ENCODE results near the gene BCL2L2. TPM values are rescaled to one million over a fixed set of nuclear protein-coding genes. Genes with fewer than 3 reads are reported as not detected.

Gene BCL2L2
- total RNA-seq, 4 donors from 2014 or later: 23.9 to 49.0 (median 43.0) TPM

GRCh38 chr14:23358553-23359166 lies 52.0 kb downstream of the BCL2L2 start:
- Histone ChIP-seq H3K9me3 (no peaks in the 10 kb centered on the region), H3K36me3 (no peaks in the 10 kb centered on the region), H3K27ac (no peak overlapping the region), H3K27me3 (peaks cover 14% of the 10 kb centered on the region), H3K4me1 (peaks cover 0 to 6% (median 2%) of the 10 kb centered on the region in 4 donors), H3K4me3 (no peak overlapping the region)
- TF ChIP-seq POLR2A (IDR thresholded peaks at IDR 0.05) (no peak), POLR2AphosphoS5 (IDR thresholded peaks at IDR 0.05) (no peak)
- DNase-seq: no peak
- in situ Hi-C loops (cut with MboI; ENCODE audit: low pct_ligation_motif_present in 1 of 4, low pct_unique_long_range_greater_than_20kb in 1 of 4, low sequenced_read_pairs in 3 of 4) (no loop called here), intact Hi-C loops (cut with DNase I; ENCODE audit: low total_unique reads) (no loop called here)
- 84 to 88% methylated on average over 4 to 12 of the region's 12 CpGs for WGBS, 2 donors (ENCODE audit: low coverage in 1 of 2)

- peaks cover 0 to 10% (median 2%) of the 10 kb centered on the region in 4 donors for H3K4me1 ChIP-seq
- H3K9me3 ChIP-seq: no peaks in the 10 kb centered on the region
- TF ChIP-seq POLR2AphosphoS5 (IDR thresholded peaks at IDR 0.05) (no peak), POLR2A (IDR thresholded peaks at IDR 0.05) (no peak), EP300 (IDR thresholded peaks at IDR 0.05; ENCODE audit: low read depth) (no peak), CTCF (IDR thresholded peaks at IDR 0.05) (no peak)
- intact Hi-C loops (cut with DNase I; ENCODE audit: low total_unique reads): no loop called here
- in situ Hi-C loops (cut with MboI; ENCODE audit: low pct_ligation_motif_present in 1 of 4, low pct_unique_long_range_greater_than_20kb in 1 of 4, low sequenced_read_pairs in 3 of 4): no loop called here
- DNase-seq: no peak
- H3K36me3 ChIP-seq: no peaks in the 10 kb centered on the region
- WGBS, 2 donors (ENCODE audit: low coverage in 1 of 2): 72 to 100% methylated on average over 1 to 10 of the region's 11 CpGs
- no peak overlapping the region for H3K4me3 ChIP-seq
- no peak overlapping the region for H3K27ac ChIP-seq
- H3K27me3 ChIP-seq: peaks cover 14% of the 10 kb centered on the region
Measured at GRCh38 chr14:23359167-23359626, 52.6 kb downstream of the BCL2L2 start.

- Histone ChIP-seq H3K4me3 (no peak overlapping the region), H3K9me3 (no peaks in the 10 kb centered on the region), H3K4me1 (peaks cover 0 to 10% (median 2%) of the 10 kb centered on the region in 4 donors), H3K27me3 (peaks cover 20% of the 10 kb centered on the region), H3K27ac (peak overlapping the region in 3 of 4 donors; percentile 29 to 40 (median 30)), H3K36me3 (no peaks in the 10 kb centered on the region)
- TF ChIP-seq POLR2A (IDR thresholded peaks at IDR 0.05) (no peak), EP300 (IDR thresholded peaks at IDR 0.05; ENCODE audit: low read depth) (no peak), POLR2AphosphoS5 (IDR thresholded peaks at IDR 0.05) (no peak), CTCF (IDR thresholded peaks at IDR 0.05) (no peak)
- WGBS, 2 donors (ENCODE audit: low coverage in 1 of 2): 82% methylated on average over 19 of the region's 22 CpGs; no CpG with 5 or more reads in 1 of the 2 donors
- in situ Hi-C loops (cut with MboI; ENCODE audit: low pct_ligation_motif_present in 1 of 4, low pct_unique_long_range_greater_than_20kb in 1 of 4, low sequenced_read_pairs in 3 of 4) (no loop called here), intact Hi-C loops (cut with DNase I; ENCODE audit: low total_unique reads) (no loop called here)
- DNase-seq: no peak
Measured at GRCh38 chr14:23359722-23360447, 53.3 kb downstream of the BCL2L2 start.

- peak overlapping the region in 3 of 4 donors; percentile 29 to 40 (median 30) for H3K27ac ChIP-seq
- peaks cover 0 to 14% (median 2%) of the 10 kb centered on the region in 4 donors for H3K4me1 ChIP-seq
- no peak for TF ChIP-seq POLR2A (IDR thresholded peaks at IDR 0.05)
- no peak for TF ChIP-seq POLR2AphosphoS5 (IDR thresholded peaks at IDR 0.05)
- TF ChIP-seq EP300 (IDR thresholded peaks at IDR 0.05; ENCODE audit: low read depth): no peak
- no peak for TF ChIP-seq CTCF (IDR thresholded peaks at IDR 0.05)
- H3K36me3 ChIP-seq: no peaks in the 10 kb centered on the region
- no peak overlapping the region for H3K4me3 ChIP-seq
- intact Hi-C loops (cut with DNase I; ENCODE audit: low total_unique reads): no loop called here
- peaks cover 26% of the 10 kb centered on the region for H3K27me3 ChIP-seq
- WGBS, 2 donors (ENCODE audit: low coverage in 1 of 2): 68% methylated on average over 11 of the region's 11 CpGs; no CpG with 5 or more reads in 1 of the 2 donors
- in situ Hi-C loops (cut with MboI; ENCODE audit: low pct_ligation_motif_present in 1 of 4, low pct_unique_long_range_greater_than_20kb in 1 of 4, low sequenced_read_pairs in 3 of 4): no loop called here
- no peak for DNase-seq
- H3K9me3 ChIP-seq: no peaks in the 10 kb centered on the region
Measured at GRCh38 chr14:23360496-23360895, 53.9 kb downstream of the BCL2L2 start.
